KMS-11 (cell line): ENCODE results near the gene HPCAL1.

Source experiments
- H2AFZ ChIP-seq: fragments of 200-600 bp; sonication (generic); 2 replicates; pipeline ENCODE4 v1.6.1; 2016; ENCODE audit warnings: antibody characterized with exemption, mixed run types, low read depth
- H3K27ac ChIP-seq: fragments of 200-600 bp; sonication (generic); 2 replicates; pipeline ENCODE4 v1.6.1; 2016; ENCODE audit warnings: mild to moderate bottlenecking, mixed run types
- H3K27me3 ChIP-seq: fragments of 200-600 bp; sonication (generic); 2 replicates; pipeline ENCODE4 v1.6.1; 2017; ENCODE audit warnings: mild to moderate bottlenecking, low read depth, mixed run types, moderate library complexity; ENCODE audit not compliant: insufficient read depth
- H3K36me3 ChIP-seq: fragments of 200-600 bp; sonication (generic); 2 replicates; pipeline ENCODE4 v1.6.1; 2017; ENCODE audit warnings: mild to moderate bottlenecking, mixed run types; ENCODE audit not compliant: insufficient read depth
- H3K4me1 ChIP-seq: fragments of 200-600 bp; sonication (generic); 2 replicates; pipeline ENCODE4 v1.6.1; 2016; ENCODE audit warnings: mild to moderate bottlenecking, low read depth, mixed run types; ENCODE audit not compliant: poor library complexity, severe bottlenecking
- H3K4me2 ChIP-seq: fragments of 200-600 bp; sonication (generic); 2 replicates; pipeline ENCODE4 v1.7.0; 2016; ENCODE audit warnings: mild to moderate bottlenecking, mixed run types
- H3K4me3 ChIP-seq: fragments of 200-600 bp; sonication (generic); IDR thresholded peaks from 2 replicates; pipeline ENCODE4 v1.6.1; 2017; ENCODE audit warnings: low read depth, low read length, mixed read lengths; ENCODE audit not compliant: insufficient read depth
- H3K79me2 ChIP-seq: fragments of 200-600 bp; sonication (generic); 2 replicates; pipeline ENCODE4 v1.6.1; 2016; ENCODE audit warnings: low read depth, mixed run types; ENCODE audit not compliant: insufficient read depth
- H3K9ac ChIP-seq: fragments of 200-600 bp; sonication (generic); 2 replicates; pipeline ENCODE4 v1.6.1; 2016; ENCODE audit warnings: mild to moderate bottlenecking, mixed run types
- H4K20me1 ChIP-seq: fragments of 200-600 bp; sonication (generic); 2 replicates; pipeline ENCODE4 v1.6.1; 2016; ENCODE audit warnings: mild to moderate bottlenecking, mixed run types; ENCODE audit not compliant: insufficient read depth
- CTCF ChIP-seq: fragments of 200-600 bp; sonication (generic); conservative IDR thresholded peaks from 2 replicates; pipeline ENCODE4 v1.6.1; 2017; ENCODE audit warnings: low read depth, mild to moderate bottlenecking, antibody characterized with exemption, low read length, moderate library complexity, mixed read lengths

Gene HPCAL1

GRCh38 chr2:10387033-10387432 is 84.3 kb downstream of the HPCAL1 start:
- no peak overlapping the region for H3K27ac ChIP-seq
- H3K4me3 ChIP-seq = no peak overlapping the region
- H3K9ac ChIP-seq = no peak overlapping the region
- H4K20me1 ChIP-seq = no peaks in the 10 kb centered on the region
- H3K4me1 ChIP-seq = no peaks in the 10 kb centered on the region
- H3K79me2 ChIP-seq = no peaks in the 10 kb centered on the region
- H3K27me3 ChIP-seq = no peaks in the 10 kb centered on the region
- TF ChIP-seq CTCF = no peak
- H2AFZ ChIP-seq = no peak overlapping the region
- H3K4me2 ChIP-seq = no peak overlapping the region
- H3K36me3 ChIP-seq = no peaks in the 10 kb centered on the region

GRCh38 chr2:10388954-10389560 is 86.4 kb downstream of the HPCAL1 start:
- H3K27me3 ChIP-seq = no peaks in the 10 kb centered on the region
- no peaks in the 10 kb centered on the region for H3K36me3 ChIP-seq
- H3K27ac ChIP-seq = no peak overlapping the region
- no peaks in the 10 kb centered on the region for H3K79me2 ChIP-seq
- no peak overlapping the region for H3K9ac ChIP-seq
- no peak overlapping the region for H3K4me3 ChIP-seq
- TF ChIP-seq CTCF = no peak
- H4K20me1 ChIP-seq = no peaks in the 10 kb centered on the region
- no peak overlapping the region for H3K4me2 ChIP-seq
- no peak overlapping the region for H2AFZ ChIP-seq
- no peaks in the 10 kb centered on the region for H3K4me1 ChIP-seq

- no peaks in the 10 kb centered on the region for H3K4me1 ChIP-seq
Measured at GRCh38 chr2:10389573-10389972, 86.9 kb downstream of the HPCAL1 start.

GRCh38 chr2:10390369-10390801 is 87.7 kb downstream of the HPCAL1 start:
- Histone ChIP-seq H4K20me1 (no peaks in the 10 kb centered on the region), H3K79me2 (no peaks in the 10 kb centered on the region), H2AFZ (no peak overlapping the region), H3K4me1 (no peaks in the 10 kb centered on the region), H3K4me3 (no peak overlapping the region), H3K9ac (no peak overlapping the region), H3K4me2 (no peak overlapping the region), H3K36me3 (no peaks in the 10 kb centered on the region), H3K27me3 (no peaks in the 10 kb centered on the region), H3K27ac (no peak overlapping the region)
- TF ChIP-seq CTCF = no peak

More at GRCh38 chr2:10389573-10389972, 86.9 kb downstream of the HPCAL1 start:
- Histone ChIP-seq H4K20me1 (no peaks in the 10 kb centered on the region), H3K4me3 (no peak overlapping the region), H3K4me2 (no peak overlapping the region), H3K27ac (no peak overlapping the region), H3K27me3 (no peaks in the 10 kb centered on the region), H3K36me3 (no peaks in the 10 kb centered on the region), H2AFZ (no peak overlapping the region), H3K9ac (no peak overlapping the region), H3K79me2 (no peaks in the 10 kb centered on the region)
- TF ChIP-seq CTCF = no peak
